ENCODE data around the gene DNAJC17. TPM values are rescaled to one million over a fixed set of nuclear protein-coding genes. Genes with fewer than 3 reads are reported as not detected.

DNAJC17 gene
- total and polyA plus RNA-seq, 5 experiments from 2014 or later, result 17.5 to 38.4 (median 37.5) TPM

Other genes starting within 250 kb of the DNAJC17 start
- gene CCDC32, start 242.4 kb downstream of the DNAJC17 start, total RNA-seq, result 10 to 100 TPM; 31.7 to 31.8 TPM
- gene CCDC32, start 242.4 kb downstream of the DNAJC17 start, polyA plus RNA-seq, result 10 to 100 TPM; 40.4 to 43.2 (median 40.5) TPM
- gene RPUSD2, start 238.2 kb downstream of the DNAJC17 start, total RNA-seq, result 10 to 100 TPM; 15.6 to 15.7 TPM
- gene RPUSD2, start 238.2 kb downstream of the DNAJC17 start, polyA plus RNA-seq, result 10 to 100 TPM; 18.7 to 23.3 (median 22.2) TPM
- gene KNL1, start 213.2 kb downstream of the DNAJC17 start, total RNA-seq, result under 1 TPM; 0.14 to 0.21 TPM
- gene KNL1, start 213.2 kb downstream of the DNAJC17 start, polyA plus RNA-seq, result under 1 TPM in 1 of 3 donors, not detected in 2; 0.03 TPM
- 1 to 10 TPM in 1 of 2 experiments, under 1 TPM in 1; 0.69 to 1.1 TPM for gene RAD51, start 112.3 kb downstream of the DNAJC17 start, total RNA-seq
- gene RAD51, start 112.3 kb downstream of the DNAJC17 start, polyA plus RNA-seq, result under 1 TPM in 1 of 3 donors, not detected in 2; 0.46 TPM
- gene RMDN3, start 52.2 kb downstream of the DNAJC17 start, total RNA-seq, result 10 to 100 TPM; 18.2 to 19.1 TPM
- gene RMDN3, start 52.2 kb downstream of the DNAJC17 start, polyA plus RNA-seq, result 10 to 100 TPM; 13.4 to 19.4 (median 16.8) TPM
- 10 to 100 TPM; 17.8 to 19.4 TPM for gene GCHFR, start 43.4 kb downstream of the DNAJC17 start, total RNA-seq
- 10 to 100 TPM; 46.5 to 53.9 (median 50.6) TPM for gene GCHFR, start 43.4 kb downstream of the DNAJC17 start, polyA plus RNA-seq
- 1 to 10 TPM; 2.0 to 2.2 TPM for gene C15orf62, start 37.5 kb downstream of the DNAJC17 start, total RNA-seq
- under 1 TPM in 1 of 3 donors, not detected in 2; 0.40 TPM for gene C15orf62, start 37.5 kb downstream of the DNAJC17 start, polyA plus RNA-seq
- gene ZFYVE19, start 384 bp downstream of the DNAJC17 start, total RNA-seq, result 10 to 100 TPM; 28.9 to 33.8 TPM
- 10 to 100 TPM; 13.2 to 15.5 (median 13.8) TPM for gene ZFYVE19, start 384 bp downstream of the DNAJC17 start, polyA plus RNA-seq
- gene PPP1R14D, start 21.2 kb upstream of the DNAJC17 start, total RNA-seq, result not detected
- gene PPP1R14D, start 21.2 kb upstream of the DNAJC17 start, polyA plus RNA-seq, result not detected
- gene SPINT1, start 36.6 kb upstream of the DNAJC17 start, total RNA-seq, result under 1 TPM; 0.42 to 0.80 TPM
- gene SPINT1, start 36.6 kb upstream of the DNAJC17 start, polyA plus RNA-seq, result under 1 TPM in 2 of 3 donors, not detected in 1; 0.11 to 0.16 TPM
- not detected for gene RHOV, start 66.8 kb upstream of the DNAJC17 start, total RNA-seq
- not detected for gene RHOV, start 66.8 kb upstream of the DNAJC17 start, polyA plus RNA-seq
- 10 to 100 TPM; 20.4 to 20.7 TPM for gene VPS18, start 87.0 kb upstream of the DNAJC17 start, total RNA-seq
- 10 to 100 TPM; 11.1 to 19.2 (median 15.0) TPM for gene VPS18, start 87.0 kb upstream of the DNAJC17 start, polyA plus RNA-seq
- under 1 TPM in 1 of 2 experiments, not detected in 1; 0.16 TPM for gene DLL4, start 121.9 kb upstream of the DNAJC17 start, total RNA-seq
- gene DLL4, start 121.9 kb upstream of the DNAJC17 start, polyA plus RNA-seq, result not detected
- 1 to 10 TPM; 8.9 to 9.2 TPM for gene CHAC1, start 146.0 kb upstream of the DNAJC17 start, total RNA-seq
- not detected for gene CHAC1, start 146.0 kb upstream of the DNAJC17 start, polyA plus RNA-seq

Measured in naive thymus-derived CD8-positive, alpha-beta T cell (primary cell).